Fibroblast of lung (primary cell): ENCODE measurements around the gene HSPA5. TPM values are rescaled to one million over a fixed set of nuclear protein-coding genes. Genes with fewer than 3 reads are reported as not detected.

Experiments used
- DNase-seq, 2 donors: peaks; one replicate each; pipeline versions ENCODE4 v3.0.0 to v3.0.0-alpha.2; 2010; ENCODE audit warnings: low read depth in 2 of 2
- H2AFZ ChIP-seq: 2 replicates; pipeline ENCODE4 v1.5.1; 2012; ENCODE audit warnings: low read length, control low read depth, inconsistent platforms
- H3K27ac ChIP-seq: 2 replicates; pipeline ENCODE4 v1.5.1; 2011; ENCODE audit warnings: low read length, control low read depth; ENCODE audit not compliant: insufficient read depth
- H3K27me3 ChIP-seq: 2 replicates; pipeline ENCODE4 v1.5.1; 2011; ENCODE audit warnings: mild to moderate bottlenecking, low read length; ENCODE audit not compliant: control insufficient read depth, insufficient read depth
- H3K36me3 ChIP-seq: 2 replicates; pipeline ENCODE4 v1.5.1; 2011; ENCODE audit warnings: low read length; ENCODE audit not compliant: control insufficient read depth, insufficient read depth
- H3K4me1 ChIP-seq: 2 replicates; pipeline ENCODE4 v1.5.1; 2011; ENCODE audit warnings: low read length; ENCODE audit not compliant: control insufficient read depth, insufficient read depth; ENCODE audit errors: extremely low read depth
- H3K4me2 ChIP-seq: 2 replicates; pipeline ENCODE4 v1.5.1; 2011; ENCODE audit warnings: low read length, control low read depth; ENCODE audit not compliant: insufficient read depth; ENCODE audit errors: extremely low read depth
- H3K4me3 ChIP-seq, 4 experiments: fragments of 200-600 bp in 1 of 4; sonication (generic) in 1 of 4; replicated peaks in 1 of 4; 2 replicates each; pipeline ENCODE4 v1.5.1; 2011 to 2016; ENCODE audit warnings: low read length in 4 of 4, low read depth in 3 of 4, mild to moderate bottlenecking in 3 of 4, control low read depth in 2 of 4, inconsistent platforms in 1 of 4, mixed read lengths in 1 of 4; ENCODE audit not compliant: insufficient read depth in 1 of 4; ENCODE audit errors: control extremely low read depth in 1 of 4
- H3K79me2 ChIP-seq: 2 replicates; pipeline ENCODE4 v1.5.1; 2012; ENCODE audit warnings: mild to moderate bottlenecking, low read length, inconsistent platforms; ENCODE audit not compliant: control insufficient read depth, insufficient read depth
- H3K9ac ChIP-seq: 2 replicates; pipeline ENCODE4 v1.5.1; 2011; ENCODE audit warnings: mild to moderate bottlenecking, low read length, control low read depth; ENCODE audit not compliant: insufficient read depth
- H3K9me3 ChIP-seq: 2 replicates; pipeline ENCODE4 v1.5.1; 2012; ENCODE audit warnings: low read depth, low read length; ENCODE audit not compliant: control insufficient read depth, insufficient read depth
- H4K20me1 ChIP-seq: 2 replicates; pipeline ENCODE4 v1.5.1; 2011; ENCODE audit warnings: low read length; ENCODE audit not compliant: control insufficient read depth, insufficient read depth; ENCODE audit errors: extremely low read depth
- EZH2 ChIP-seq: IDR thresholded peaks from 2 replicates; pipeline ENCODE4 v1.5.1; 2012; ENCODE audit warnings: low read length, control low read depth, mild to moderate bottlenecking; ENCODE audit errors: missing control alignments
- polyA plus RNA-seq, 2 donors: library from polyadenylated mRNA; depleted of rRNA in 1 of 2; stranded (reverse) in 1 of 2; unstranded in 1 of 2; fragments of >200 nt; gene quantifications; 2 replicates each; pipeline ENCODE4 v1.2.1, GENCODE V29; 2011 to 2012; ENCODE audit warnings: missing spikeins in 1 of 2
- total RNA-seq: library from RNA; depleted of rRNA; stranded (reverse); fragments of >200 nt; gene quantifications from 2 replicates; pipeline ENCODE4 v1.2.1, GENCODE V29; 2014
- TF ChIP-seq, protein P1 (sequence below), 2 donors: IDR thresholded peaks in 1 of 2; conservative IDR thresholded peaks in 1 of 2; 1 replicate in 1 of 2; 2 replicates in 1 of 2; pipeline ENCODE4 v1.5.1; 2011 to 2012; ENCODE audit warnings: low read length in 2 of 2, control low read depth in 1 of 2, inconsistent platforms in 1 of 2, low read depth in 1 of 2, mild to moderate bottlenecking in 1 of 2

The HSPA5 gene
- total and polyA plus RNA-seq, 2 donors (not counting 1 experiment from before 2014, with no cell fraction given): 339 to 482 TPM

DNA sequence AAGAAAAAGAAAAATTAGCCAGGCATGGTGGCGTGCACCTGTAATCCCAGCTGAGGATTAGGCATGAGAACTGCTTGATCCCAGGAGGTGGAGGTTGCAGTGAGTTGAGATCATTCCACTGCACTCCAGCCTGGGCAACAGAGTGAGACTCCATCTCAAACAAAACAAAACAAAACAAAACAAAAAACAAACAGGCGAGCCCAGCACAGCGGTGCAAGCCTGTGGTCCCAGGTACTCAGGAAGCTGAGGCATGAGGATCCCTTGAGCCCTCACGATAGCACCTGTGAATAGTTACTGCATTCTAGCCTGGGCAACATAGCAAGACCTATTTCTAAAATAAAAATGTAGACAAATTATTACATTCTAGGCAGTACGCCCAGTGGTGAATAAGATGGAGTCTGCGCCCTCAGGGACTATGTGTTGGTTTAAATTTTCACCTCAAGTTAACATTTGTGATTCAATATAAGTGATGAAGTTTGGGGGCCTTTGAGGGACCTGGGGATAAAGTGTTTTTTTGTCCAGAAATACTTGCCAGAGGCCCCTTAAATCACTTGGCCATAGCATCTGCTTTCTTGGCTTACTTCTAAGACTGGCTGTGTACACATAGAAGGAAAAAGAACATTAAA is 17.1 kb upstream of the HSPA5 start:
- TF ChIP-seq, protein P1, sequence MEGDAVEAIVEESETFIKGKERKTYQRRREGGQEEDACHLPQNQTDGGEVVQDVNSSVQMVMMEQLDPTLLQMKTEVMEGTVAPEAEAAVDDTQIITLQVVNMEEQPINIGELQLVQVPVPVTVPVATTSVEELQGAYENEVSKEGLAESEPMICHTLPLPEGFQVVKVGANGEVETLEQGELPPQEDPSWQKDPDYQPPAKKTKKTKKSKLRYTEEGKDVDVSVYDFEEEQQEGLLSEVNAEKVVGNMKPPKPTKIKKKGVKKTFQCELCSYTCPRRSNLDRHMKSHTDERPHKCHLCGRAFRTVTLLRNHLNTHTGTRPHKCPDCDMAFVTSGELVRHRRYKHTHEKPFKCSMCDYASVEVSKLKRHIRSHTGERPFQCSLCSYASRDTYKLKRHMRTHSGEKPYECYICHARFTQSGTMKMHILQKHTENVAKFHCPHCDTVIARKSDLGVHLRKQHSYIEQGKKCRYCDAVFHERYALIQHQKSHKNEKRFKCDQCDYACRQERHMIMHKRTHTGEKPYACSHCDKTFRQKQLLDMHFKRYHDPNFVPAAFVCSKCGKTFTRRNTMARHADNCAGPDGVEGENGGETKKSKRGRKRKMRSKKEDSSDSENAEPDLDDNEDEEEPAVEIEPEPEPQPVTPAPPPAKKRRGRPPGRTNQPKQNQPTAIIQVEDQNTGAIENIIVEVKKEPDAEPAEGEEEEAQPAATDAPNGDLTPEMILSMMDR (conservative IDR thresholded peaks at IDR 0.05 in 1 of 2, IDR thresholded peaks at IDR 0.05 in 1 of 2; ENCODE audit: low read depth in 1 of 2, low read length in 2 of 2): no peak
- TF ChIP-seq EZH2: no peak
- peaks cover 3% of the 10 kb centered on the region for H3K4me1 ChIP-seq
- no peaks in the 10 kb centered on the region for H4K20me1 ChIP-seq
- no peak overlapping the region for H3K4me3 ChIP-seq
- no peak overlapping the region for H3K9ac ChIP-seq
- H3K36me3 ChIP-seq: no peaks in the 10 kb centered on the region
- H3K27me3 ChIP-seq: no peaks in the 10 kb centered on the region
- H2AFZ ChIP-seq: no peak overlapping the region
- H3K9me3 ChIP-seq: no peaks in the 10 kb centered on the region
- H3K27ac ChIP-seq: no peak overlapping the region
- H3K4me2 ChIP-seq: no peak overlapping the region
- DNase-seq: no peak
- H3K79me2 ChIP-seq: peaks cover 16% of the 10 kb centered on the region

DNA sequence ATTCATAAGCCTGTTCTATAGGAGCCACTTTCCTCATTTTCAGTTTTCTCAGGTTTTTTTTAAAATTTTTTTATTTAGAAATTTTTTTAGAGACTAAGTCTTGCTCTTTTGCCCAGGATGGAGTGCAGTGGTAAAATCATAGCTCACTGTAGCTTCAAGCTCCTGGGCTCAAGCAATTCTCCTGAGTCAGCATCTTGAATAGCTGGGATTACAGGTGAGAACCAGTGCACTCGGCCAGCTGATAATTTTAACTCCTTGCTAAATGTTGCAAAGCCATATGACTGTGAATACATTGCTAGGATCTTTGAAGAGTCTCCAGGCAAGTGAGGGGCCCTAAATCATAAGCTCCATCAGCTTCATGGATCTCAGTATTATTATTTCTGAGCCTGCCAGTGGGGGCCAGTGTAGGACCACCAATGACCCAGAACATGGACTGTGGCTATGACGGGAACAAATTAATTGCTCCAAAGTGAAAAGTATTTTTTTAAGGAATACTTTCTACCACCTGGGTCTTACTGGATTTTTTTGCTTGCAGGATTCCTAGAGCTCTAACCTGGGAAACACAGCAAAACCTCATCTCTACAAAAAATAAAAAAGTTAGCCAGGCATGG is 14.7 kb upstream of the HSPA5 start:
- Histone ChIP-seq H3K9ac (no peak overlapping the region), H3K4me1 (no peaks in the 10 kb centered on the region), H4K20me1 (no peaks in the 10 kb centered on the region), H2AFZ (no peak overlapping the region), H3K9me3 (no peaks in the 10 kb centered on the region), H3K4me2 (no peak overlapping the region), H3K27ac (no peak overlapping the region), H3K36me3 (no peaks in the 10 kb centered on the region), H3K79me2 (no peaks in the 10 kb centered on the region), H3K27me3 (no peaks in the 10 kb centered on the region), H3K4me3 (no peak overlapping the region)
- TF ChIP-seq, protein P1 (conservative IDR thresholded peaks at IDR 0.05 in 1 of 2, IDR thresholded peaks at IDR 0.05 in 1 of 2; ENCODE audit: low read depth in 1 of 2, low read length in 2 of 2): peak; percentile 24 to 45
- TF ChIP-seq EZH2: no peak
- DNase-seq: peak in 1 of 2 donors; percentile 42

DNA sequence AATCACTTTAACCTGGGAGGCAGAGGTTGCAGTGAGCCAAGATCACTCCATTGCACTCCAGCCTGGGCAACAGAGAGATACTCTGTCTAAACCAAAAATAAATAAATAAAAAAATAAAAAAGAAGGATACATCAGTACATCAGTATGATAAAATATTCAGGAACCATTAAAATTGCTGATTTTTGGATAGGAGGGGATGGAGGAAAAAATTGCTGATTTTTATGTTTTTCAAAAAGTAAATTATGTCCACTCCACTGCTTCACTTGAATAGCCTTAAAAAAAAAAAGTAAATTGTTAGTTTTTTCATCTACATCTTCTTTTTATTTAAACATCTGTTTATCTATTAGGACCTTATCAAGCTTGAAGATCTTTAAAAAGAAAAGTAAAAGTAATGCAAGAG is 13.1 kb upstream of the HSPA5 start:
- no peak overlapping the region for H3K9ac ChIP-seq
- H3K9me3 ChIP-seq: no peaks in the 10 kb centered on the region
- H3K27ac ChIP-seq: no peak overlapping the region
- no peaks in the 10 kb centered on the region for H3K36me3 ChIP-seq
- no peak overlapping the region for H3K4me3 ChIP-seq
- no peaks in the 10 kb centered on the region for H4K20me1 ChIP-seq
- no peak overlapping the region for H3K4me2 ChIP-seq
- no peaks in the 10 kb centered on the region for H3K4me1 ChIP-seq
- TF ChIP-seq, protein P1 (conservative IDR thresholded peaks at IDR 0.05 in 1 of 2, IDR thresholded peaks at IDR 0.05 in 1 of 2; ENCODE audit: low read depth in 1 of 2, low read length in 2 of 2): no peak
- no peak for TF ChIP-seq EZH2
- no peaks in the 10 kb centered on the region for H3K27me3 ChIP-seq
- no peak overlapping the region for H2AFZ ChIP-seq
- H3K79me2 ChIP-seq: no peaks in the 10 kb centered on the region
- no peak for DNase-seq
